ENCODE measurements around the gene BACH2.
A peak's percentile ranks its signal among the peaks of the same experiment; 100 is the strongest.
"Not testable (repeated sequence)": the region's sequence is repeated elsewhere in the genome, so short reads cannot be mapped to it uniquely, and the experiment has no call there.

Gene BACH2

DNA sequence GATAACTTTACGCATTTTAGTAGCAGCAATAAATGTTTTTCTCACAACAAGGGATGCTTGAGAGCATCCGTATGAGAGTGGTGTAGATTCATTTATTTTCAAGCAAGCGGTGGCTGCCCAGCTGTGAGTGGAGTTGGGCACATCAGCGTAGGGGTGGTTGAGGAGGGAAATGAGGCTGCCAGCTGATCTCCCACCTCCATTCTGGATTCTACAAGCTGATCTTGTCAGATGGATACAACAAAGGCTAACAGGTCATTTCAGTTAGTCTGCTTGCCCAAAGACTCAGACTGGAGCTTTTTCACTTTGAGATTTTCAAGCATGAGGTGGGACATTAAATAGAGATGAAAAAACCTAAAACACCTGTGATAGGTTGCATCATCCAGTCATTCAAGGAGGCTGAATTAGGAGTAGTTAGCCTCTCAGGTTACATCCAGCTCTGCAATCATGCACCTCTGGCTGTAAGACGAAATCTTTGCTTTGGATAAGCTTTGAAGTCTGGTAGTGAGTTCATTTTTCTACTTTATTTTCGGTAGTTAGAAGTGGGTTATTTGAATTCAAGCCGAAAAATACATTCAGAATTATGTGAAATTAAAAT, 1.9 kb upstream of the BACH2 start:
- DNase-seq = no peak

DNA sequence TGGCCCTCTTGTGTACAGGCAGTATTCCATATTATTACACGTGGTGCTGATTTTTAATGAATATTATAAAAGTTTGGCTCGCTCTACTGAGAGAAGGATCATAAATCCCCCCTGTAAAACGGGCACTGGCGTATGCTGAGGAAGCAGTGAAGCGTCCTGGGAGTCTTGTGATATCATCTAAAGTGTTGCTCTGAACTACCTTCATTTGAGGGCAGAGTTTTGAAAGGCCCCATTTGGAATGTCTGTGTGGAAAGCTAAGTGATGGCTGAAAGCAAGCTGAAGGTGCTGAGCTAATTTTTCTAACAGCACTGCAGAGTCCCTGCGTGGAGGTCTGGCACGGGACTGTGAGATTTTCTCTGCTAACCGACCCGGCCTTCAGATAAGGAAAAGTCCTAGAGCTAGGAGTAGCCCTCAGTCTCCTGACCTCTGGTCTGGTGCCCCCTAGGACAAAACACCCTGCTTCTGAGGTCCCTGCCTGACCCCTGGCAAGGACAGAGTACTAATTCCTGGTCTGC, 1.3 kb upstream of the BACH2 start:
- no peak for DNase-seq

DNA sequence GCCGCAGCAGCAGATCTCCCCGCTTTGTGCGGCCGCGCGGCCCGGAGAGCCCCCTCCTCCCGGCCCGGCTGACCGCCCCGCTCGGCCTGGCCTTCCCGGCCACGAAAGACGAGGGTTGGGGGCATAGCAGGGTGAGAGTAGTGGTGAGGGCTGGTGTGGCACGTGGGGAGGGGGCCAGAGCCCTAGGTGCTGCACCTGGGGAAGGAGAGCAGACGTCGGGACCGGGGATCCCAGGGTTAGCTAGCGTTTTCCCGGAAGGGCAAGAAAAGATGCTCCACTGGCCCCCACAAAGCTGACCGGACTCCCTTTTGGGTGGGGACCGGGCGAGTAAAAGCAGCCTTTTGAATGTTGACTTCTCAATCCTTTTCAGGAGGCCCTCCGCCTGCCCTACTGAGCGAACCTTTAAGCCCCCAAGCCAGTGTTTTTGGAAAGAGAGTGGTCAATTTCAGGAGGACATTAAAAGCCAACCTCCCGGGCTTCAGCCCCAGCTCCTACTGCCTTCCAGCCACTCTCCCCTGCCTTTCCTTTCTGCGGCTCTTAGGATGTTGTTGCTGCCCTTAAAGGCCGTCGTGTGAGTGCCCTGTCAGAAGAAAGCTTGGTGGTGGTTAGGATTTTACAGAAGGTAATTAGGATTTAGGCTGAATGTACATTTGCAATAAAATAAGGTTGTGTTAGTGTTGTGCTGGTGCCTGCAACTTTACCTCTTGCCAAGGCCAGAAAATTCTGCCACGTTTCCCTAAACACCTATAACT, 648 bp upstream of the BACH2 start:
- no peak for DNase-seq

DNA sequence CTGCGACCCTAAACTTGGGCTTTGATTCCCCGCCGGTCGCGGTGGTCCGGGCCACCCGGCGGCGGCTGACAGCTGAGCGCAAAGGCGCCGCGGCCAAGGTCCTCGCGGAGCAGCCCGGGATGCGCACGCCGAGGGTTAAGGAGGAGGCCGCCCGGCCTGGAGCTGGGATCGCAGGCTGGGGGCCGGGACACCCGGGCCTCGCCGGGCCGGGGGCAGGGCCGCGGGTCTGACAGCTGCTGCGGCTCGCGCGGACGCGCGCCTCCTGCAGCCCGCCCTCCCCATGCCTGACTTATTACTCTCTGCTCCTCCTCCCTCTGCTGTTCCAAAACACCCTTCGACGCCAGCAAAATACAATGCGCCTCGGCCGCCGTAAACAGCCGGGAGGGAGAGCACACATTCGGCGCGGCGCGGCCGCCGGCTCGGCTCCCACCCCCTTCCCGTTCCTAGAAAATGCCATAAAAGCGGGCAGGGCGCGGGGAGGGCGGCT, 746 bp downstream of the BACH2 start:
- peak; percentile 69 to 72 for DNase-seq

DNA sequence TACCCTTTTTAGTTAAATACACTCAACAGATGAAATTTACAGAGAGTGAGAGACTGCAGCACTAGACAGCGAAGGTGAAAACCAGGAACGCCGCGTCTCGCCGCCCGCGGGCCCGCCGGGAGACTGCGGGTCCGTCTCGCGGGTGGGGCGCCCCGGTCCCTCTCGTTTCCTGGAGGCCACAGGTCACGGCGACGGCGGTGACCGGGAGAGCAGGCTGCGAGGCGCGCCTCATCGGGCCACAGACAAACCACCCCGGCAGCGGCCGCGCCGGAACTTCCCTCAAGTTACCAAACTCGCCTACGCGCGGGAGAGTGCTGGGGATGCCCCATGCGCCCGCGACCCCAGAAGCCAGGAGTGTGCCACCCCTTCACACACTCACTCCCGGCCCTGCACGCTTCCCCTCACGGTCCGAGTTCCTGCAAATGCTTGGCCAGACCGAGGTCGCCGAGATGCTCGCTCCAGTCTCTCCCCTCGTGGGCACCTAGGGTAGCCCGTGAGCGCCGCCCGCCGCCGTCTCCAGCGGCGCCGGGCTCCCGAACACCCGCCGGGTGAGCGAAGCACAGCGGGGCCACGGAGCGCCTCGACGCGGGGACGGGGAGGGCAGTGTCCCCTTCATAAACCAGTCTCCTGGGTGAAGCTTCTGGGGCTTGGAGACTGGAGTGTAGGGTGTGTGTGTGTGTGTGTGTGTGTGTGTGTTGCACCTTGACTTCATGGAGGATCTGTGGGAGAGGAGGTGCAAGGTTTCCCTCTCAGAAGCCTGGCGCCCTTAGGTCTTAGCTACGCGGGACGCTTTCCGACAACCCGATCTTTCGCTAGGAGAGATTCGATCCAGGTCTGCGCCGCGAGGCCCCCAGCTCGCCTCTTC, 1.4 kb downstream of the BACH2 start:
- peak; percentile 65 to 70 for DNase-seq

DNA sequence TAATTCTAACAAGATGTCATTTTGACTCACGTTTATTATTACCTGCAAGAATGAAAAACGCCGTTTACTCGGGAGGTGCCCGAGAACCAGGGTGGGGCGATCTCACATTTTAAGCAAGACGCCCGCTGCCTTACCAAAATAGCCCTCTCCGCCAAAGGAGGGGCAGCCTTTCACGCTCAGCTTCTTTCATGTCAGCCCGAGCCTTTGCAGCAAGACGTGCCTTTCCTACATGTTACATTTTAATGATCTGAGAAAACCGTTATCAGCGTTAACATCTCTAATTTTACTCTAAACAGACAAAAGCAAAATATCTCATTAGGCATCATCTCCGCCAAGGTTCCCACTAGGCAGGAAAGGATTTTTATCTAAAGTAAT, 2.0 kb downstream of the BACH2 start:
- DNase-seq = peak; percentile 54 to 72

DNA sequence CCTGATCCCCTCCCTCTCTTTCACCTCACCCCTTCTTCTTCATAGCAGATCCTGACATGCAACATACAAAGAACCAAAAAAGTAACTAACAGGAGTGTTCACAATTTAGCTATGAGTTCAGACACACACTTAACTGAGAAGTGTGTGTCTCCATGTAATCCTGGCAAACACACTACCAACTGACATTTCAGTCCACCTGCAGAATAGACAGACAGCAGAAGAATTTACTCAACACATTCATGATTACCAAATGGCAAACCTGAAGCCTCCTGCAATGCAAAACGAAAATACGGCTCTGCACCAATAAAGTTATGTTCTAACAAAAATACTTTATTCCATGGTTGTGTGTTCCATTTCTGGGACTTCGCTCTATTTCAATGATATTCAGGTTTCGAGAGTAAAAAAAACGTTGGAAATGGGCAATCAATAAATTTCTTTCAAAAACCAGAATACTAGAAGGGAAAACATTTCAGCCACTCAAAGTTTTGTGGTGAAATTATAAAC, 2.6 kb downstream of the BACH2 start:
- DNase-seq = no peak

DNA sequence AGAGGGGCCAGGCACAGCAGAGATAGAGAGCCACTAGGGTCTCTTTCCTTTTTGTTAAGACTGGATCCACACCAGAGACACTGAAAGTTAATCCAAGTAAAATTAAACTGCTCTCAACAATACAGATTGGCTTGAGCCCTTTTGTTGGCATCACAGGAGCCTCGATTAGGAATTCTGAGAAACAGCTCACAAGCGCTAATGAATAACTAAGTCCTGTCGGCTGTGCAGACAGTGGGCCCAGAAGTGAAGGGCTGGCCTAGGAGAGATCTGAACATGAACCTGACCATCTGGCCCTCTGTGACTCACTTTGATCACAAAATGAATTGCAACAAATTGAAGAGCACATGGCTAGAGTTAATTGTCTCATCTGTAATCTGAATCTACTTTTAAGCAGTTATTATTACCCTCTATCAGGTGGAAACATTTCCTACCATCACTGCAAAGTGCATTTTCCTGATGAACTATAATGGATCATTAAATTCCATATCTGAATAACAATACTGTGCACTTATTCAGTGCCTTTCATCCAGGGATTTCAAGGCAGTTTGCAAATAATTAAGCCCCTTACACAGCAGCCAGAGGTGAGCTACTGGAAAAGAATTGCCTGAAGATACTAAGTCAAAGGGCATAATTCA, 3.2 kb downstream of the BACH2 start:
- DNase-seq = no peak

DNA sequence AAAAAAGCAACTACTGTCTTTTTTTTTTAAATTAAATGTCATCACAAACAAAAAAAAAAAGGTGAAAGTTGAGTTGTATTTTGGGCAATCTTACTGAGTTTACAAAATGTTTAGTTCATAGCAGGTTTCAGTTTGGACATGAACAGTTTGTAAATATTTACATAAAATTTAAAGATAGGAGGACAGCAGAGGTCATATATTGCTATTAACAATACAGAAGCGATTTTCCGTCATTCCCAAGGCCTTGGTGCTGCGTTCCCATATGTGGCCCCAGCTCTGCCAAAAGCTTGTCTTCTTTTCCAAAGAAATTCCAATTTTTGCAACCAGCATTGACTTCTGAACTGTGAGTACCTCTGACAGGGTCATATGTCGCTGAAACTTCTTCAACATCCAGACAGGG, 5.1 kb downstream of the BACH2 start:
- no peak for DNase-seq

DNA sequence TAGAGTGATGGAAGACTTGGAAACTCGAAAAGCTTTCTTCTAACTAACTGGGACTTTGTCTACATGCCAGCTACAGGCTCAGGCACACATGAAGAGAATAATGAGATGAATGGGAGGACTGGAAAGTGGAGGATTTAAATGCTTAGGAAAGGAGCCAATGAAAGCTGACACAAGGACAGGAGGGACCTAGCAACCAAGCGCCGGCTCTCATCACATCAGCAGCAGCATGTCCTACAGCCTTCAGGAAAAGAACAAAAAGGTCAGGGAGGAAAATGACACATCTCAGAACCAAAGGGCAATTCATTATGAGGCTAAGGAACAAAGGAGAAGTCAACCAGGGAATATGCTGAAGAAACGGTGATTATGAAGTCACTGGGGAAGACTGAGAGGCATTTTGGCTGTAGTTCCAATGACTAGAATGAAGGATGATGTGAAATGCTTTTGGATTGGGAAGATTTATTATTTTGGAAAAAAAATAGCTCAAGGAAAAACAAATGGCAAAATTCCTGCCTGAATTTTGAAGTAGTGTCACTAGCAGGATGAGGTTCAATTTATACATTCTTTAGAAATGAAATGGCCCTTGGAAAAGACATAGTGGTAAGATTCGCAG, 5.7 kb downstream of the BACH2 start:
- no peak for DNase-seq

DNA sequence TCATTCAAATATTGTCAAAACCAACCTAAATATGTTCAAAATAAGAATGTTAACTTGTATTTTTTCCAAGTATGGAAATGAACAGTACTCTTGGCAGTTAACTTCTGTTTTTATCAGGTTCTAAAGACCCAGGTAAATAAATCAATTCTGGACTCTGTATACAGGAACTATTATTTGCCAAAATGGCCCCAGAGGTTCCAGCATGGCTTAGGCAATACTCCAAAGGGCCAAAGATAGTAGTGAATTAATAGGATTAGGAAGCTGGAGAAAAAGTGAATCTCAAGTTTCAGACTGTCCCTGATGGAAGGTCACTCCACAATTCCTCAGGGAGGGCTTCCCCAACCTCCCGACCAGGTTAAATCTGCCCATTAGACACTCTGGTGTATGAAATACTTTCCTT, 6.7 kb downstream of the BACH2 start:
- DNase-seq = no peak

DNA sequence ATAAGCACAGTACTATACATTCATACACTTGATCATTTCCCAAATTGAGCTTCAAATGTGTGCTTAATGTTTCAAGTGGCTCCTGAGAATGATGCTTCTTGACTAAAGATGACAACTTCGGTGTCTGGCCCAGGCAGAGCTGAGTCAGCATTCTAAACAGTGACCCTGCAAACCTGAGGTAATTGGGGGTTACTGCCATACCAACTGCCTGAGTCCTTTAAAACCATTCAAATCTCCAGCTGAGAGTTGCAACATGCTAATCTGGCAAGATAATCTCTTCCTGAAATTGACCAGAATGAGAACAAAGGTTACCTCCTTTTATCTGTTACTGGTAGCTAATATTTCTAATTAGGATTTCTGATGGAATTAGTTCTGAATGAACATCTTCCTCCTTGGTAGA, 8.2 kb downstream of the BACH2 start:
- no peak for DNase-seq

DNA sequence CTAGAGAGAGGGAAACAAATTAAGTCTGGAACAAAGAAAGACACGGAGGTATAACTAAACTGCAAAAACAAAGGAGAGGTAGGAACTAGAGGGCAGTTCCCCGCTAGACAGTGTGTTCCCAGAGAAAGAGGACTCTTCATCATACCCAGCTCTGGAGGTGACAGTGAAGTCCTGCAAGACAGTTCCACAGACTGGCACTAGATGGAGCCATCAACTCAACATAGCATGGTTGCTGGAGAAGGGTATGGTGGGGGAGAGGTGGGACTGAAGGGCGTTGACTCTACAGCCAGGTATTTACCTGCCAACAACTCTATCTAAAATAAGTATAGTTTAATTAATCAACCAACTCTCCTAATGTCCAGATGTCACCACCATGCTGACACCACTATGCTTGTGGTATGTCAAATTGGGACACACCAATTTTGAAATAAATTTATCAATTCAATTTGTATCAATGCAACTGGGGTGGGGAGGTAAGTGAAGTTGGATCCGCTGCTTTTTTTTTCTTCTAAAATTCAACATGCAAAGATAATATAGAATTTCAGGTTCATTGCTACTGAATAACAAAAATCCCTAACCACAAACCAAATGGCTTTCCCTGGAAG, 9.7 kb downstream of the BACH2 start:
- peak; percentile 61 to 72 for DNase-seq

DNA sequence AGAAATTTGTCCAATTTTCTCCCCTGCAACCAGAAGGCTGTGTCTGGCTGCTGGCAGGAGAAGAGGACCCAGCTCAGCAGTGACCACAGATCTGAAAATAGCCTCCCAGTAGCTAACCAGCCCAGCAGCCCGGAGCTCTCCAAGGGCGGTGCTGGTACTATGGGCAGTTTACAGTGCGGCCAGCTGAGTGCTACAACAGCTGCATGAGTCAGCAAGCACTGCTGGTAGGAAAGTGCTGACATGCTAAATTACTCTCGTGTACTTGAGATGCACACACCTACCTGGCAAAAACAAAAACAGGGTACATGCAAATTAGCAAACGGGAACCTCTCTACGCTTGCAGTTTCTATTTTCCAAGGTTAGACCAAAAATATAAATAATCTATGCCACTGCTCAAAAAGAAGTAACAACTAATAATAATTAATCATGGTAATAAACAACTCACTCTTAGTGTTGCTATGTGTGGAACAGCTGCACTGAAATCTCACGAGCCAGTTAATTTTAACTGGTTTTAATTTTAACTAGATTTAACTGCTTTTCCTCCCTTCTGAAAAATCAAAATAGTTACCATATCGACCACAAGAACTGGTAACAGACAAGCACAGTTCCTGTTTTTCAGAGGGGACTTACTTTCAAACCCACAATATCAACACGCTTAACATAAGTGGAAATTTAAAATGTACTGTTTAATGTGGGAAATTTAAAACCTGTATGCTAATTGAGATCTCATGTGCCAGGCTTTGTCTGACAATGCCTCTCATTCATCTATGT, 10.8 kb downstream of the BACH2 start:
- DNase-seq = peak; percentile 65 to 72

DNA sequence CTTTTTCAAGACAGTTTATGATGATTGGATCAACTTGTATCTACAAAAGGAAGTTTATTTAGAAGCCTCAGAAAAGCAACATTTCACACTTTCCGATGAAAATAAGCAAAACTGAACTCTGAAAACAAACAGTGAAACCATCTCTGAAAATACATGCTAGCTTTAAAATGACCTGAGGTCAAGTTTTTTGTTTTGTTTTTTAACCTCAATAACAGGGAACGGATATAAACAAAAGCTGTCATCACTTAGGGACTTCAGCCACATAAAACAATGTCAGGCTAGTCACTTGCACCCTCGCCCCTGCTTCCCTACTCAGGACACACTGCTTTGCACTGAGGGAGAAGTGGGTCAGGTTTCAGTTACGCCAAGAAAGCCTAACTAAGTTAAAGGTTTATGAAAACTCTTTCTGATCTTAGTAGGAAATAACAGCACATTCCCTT, 11.6 kb downstream of the BACH2 start:
- DNase-seq = no peak

DNA sequence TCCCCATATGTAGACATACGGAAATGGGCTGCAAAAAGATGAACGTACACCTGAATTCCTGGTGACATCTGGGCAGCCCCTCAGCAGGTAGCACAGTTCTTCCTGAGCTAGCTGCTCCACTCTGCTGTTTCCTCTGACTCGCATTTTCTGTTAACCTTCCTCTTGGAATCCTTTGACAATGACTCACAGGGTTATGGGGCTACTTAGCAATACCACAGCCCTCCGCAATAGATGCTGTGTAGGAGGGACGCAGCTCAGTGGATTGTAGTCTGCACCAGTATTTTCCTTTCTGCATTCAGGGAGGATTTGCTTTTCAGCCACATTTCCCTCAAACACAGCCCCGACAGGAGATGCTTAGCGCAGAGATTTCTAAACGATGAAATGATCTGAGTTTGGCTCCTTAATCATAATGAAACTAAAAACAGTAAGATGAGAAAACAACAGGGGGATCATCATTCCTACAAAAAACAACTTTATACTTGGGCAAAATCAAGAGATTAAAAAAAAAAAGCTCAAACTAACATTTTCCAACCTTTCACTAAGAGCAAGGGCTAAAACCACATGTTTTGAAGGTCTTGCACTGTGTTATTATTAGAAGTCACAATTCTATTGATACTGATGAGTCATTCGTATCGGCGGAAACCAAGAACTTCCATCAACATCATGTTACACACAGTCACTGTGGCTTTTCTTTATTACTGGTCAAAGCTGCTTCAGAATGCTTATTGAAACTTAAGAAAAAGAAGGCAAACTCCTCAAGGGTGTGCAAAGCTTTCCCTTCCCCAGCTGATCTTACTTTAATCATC, 12.2 kb downstream of the BACH2 start:
- DNase-seq = peak in 1 of 2 donors; percentile 60

DNA sequence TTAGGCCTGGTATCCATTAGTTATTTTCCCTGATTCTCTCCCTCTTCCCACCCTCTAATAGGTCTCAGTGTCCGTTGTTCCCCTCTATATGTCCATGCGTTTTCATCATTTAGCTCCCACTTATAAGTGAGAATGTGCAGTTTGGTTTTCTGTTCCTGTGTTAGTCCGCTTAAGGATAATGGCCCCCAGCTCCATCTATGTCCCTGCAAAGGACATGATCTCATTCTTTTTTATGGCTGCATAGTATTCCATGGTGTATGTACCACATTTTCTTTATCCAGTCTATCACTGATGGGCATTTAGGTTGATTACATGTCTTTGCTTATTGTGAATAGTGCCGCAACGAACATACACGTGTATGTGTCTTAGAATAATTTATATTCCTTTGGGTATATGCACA, 14.4 kb downstream of the BACH2 start:
- not testable (repeated sequence) for DNase-seq

DNA sequence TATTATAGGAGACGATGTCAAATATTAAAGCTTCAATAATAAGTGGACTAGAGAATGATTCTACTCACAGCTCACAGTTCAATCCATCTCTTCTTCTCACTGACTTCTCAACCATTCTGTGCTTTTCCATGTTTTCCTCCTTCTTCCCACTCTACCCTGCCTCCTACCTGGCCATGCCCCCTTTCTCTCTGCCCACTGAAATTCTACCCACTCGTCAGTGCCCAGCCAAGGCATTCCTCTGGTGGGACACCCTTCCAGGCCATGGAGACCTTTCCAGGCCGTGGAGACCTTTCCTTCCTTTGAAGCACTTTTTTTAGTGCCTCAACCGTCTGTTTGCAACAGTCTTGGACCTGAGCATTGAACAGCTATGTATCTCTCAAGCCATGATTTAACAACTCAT, 18.5 kb downstream of the BACH2 start:
- no peak for DNase-seq

DNA sequence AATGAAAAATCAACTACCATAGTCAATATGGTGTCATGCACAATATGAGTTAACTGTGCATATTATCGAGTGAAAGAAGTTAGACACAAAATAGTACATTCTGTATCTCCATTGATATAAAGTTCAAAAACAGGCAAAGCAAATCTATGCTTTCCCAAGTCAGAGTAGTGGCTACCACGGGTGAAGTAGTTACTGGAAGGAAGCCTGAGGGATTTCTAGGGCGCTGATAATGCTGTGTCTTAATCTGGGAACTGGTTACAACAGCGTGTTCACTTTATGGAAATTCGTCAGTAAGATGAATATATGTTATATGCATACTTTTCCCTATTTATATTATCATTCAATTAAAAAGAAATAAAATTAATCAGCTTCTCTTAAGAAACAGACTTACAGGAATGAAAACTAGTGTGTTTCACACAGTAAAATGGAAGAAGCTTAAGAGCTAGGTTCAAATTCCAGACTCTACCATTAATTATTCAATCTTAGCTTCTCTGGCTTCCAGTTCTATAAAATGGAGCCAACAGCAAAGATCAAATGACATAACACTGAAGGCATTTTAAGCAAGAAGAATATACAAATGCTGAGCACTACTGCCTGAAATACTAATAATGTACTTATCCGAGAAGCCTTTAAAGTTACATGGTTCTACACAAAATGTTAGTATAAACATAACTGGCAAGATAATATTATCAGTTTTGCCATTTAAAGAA, 19.2 kb downstream of the BACH2 start:
- DNase-seq = no peak
